ENCODE data around the gene INHBC.
A peak's percentile ranks its signal among the peaks of the same experiment; 100 is the strongest.

GRCh38 chr12:57462251-57462911, 27.8 kb downstream of the INHBC start:
- peak; percentile 100 for TF ChIP-seq CTCF (IDR thresholded peaks at IDR 0.05)
- no peak for TF ChIP-seq ZFX (IDR thresholded peaks at IDR 0.05; ENCODE audit: borderline replicate concordance)

Measured in 22Rv1 (cell line).